HG03095 (cell line): ENCODE measurements around the gene ADAM33.

Experiments used
- ATAC-seq: cut with Tn5 transposase; IDR thresholded peaks from one replicate; pipeline ENCODE4 v1.9.1; 2021; ENCODE audit warnings: moderate library complexity; ENCODE audit not compliant: unreplicated experiment

Gene ADAM33

DNA sequence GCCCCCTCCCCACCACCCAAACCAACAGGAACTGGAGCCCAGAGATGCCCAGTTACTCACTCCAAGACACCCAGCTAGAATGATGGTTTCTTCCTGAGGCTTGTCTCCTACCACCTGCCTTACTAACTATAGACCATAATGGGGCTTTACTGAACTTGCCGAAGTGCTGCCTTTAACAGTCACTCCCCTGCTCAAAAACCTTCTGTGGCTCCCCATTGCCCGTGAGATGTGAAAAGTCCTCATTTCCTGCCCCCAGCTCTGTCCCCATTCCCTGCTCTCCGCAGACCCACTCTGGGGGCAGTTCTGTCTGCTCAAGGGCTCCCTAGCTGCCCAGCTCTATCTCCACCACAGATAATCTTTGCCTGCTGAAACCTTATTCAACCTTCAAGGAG lies 25.7 kb upstream of the ADAM33 start:
- ATAC-seq = no peak

DNA sequence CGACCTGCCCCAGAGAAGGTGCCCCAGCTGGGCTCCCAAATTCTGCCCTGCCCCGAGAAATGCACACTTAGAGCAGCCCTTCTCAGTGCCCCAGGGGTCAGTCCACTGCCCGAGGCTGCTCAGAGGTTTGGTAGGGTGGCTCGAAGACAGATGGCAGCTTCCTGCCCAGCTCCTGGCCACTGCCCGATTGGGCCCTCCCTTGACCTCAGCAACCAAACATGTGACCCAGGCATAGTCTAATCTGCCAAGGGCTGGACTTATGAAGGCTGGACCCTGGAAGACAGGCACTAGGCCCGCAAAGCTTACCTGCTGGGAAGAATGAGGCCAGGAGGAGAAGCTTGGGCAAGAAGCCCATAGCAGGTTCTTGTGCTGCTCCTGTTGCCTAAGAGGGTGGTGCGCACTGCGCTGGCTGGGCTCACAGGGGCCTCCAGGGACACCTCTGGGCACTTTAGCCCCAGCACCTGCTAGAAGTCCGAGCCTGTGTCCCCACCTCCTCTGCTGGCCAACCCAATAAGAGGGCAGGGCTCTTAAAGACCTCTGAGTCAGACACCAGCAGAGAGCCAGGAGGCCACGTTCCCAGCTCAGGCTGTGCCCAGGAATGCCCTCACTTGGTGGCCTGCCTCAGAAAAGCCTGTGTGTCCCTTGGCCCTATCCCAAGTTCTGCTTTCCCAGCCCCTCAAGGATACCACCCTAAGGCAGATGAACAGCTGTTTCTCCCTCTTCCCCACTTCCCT lies 25.1 kb upstream of the ADAM33 start:
- ATAC-seq = no peak

DNA sequence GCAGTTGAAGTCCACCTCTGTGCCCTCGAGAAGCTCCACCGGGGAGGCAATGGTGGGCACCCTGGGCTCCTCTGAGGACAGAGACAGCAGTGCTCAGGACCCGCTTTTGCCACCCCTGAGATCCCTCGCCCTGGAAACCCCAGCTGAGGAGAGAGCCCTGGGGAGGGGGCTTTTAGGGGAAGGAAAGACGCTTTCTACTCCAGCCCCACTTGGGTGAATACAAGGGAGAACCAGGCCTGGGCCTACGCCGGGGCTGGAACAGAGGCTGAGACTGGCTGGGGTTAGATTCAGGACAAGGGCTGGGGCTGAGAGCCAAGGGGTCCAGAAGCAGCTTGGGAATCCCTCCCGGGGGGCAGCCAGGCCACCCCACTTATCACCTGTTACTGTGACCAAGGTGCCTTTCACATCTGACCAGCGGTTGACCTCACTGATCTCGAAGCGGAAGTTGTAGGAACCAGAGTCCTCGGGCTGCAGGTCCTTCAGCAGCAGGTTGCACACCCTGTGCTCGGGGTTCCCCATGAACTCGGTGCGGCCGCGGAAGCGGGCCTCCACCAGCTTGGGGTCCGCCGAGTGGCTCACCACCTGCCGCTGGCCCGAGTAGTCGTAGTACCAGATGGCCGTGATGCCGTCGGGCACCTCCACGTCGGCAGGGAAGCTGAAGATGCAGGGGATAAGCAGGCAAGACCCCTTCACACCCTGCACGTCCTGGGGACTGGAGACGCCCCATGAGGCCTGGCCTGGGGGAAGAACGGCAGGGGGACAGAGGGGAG lies 24.3 kb upstream of the ADAM33 start:
- no peak for ATAC-seq

DNA sequence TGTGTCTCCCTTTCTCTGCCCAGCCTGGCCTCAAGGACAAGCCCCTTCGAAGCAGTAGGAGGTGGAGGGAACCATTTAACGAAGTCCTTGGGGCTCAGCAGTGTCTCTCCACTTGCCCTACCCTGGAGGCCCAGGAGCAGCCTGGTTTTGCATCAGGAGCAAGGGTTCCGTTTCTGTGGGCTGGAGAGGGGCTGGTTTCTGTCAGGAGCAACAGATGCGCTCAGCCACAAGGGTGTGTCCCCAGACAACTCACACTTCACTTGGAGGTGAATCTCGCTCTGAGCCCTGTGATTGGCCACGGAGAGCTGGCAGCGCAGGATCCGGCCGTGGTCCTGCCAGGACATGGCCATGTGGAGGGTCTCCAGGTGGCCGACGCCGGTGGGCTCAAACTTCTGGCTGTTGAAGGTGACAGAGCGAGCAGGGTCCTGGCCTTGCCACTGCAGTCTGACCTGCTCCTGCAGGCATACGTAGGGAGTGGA lies 23.7 kb upstream of the ADAM33 start:
- no peak for ATAC-seq

DNA sequence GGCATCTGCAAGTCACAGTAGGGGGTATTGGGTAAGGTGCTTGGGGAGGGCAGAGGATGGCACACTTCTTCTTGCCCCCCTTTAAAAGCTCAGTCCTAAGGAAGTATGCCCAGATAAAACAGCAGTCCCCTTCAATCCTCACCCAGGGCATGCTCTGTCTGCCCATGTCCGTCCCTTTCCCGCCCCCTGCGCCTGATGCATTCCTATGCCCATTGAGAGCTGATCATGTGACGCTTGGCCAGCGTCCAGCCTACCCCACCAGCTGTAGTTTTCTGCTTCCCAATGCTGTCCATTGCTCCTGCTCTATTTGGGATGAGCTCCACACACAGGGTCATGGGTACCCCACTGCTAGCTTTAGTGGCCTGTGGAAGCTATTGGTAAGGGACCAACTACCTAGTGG lies 22.3 kb upstream of the ADAM33 start:
- no peak for ATAC-seq

DNA sequence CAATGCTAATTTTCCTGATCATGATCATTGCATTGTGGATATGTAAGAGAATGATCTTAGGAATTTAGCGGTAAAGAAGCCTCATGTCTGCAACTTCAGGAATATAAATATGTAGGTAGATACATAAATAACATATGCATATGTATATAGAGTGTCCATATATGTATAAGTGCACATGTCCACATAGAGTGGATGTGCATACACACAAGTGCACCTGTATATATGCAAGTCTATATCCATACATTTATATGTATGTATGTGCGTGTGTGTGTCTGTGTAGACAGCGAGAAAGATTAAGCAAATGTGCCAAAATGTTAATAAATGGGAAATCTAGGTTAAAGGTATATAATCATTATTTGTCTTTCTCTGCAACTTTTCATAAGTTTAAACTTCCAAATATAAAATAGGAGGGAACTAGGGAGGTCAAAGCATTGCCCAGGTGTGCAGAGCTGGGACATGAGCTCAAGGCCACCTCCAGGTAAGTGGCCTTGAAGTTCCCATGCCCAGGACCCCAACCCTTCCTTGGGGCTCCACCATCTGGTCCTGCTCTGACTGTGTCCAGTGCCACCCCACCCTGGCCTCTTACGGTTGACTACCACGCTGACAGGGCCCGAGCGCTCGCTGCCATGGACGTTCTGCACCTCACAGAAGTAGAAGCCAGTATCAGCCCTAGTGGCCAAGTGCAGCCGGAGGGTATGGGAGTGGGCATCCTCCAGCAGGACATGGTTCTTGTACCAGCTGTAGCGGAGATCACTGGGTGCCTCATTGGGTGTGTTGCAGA lies 21.0 kb upstream of the ADAM33 start:
- no peak for ATAC-seq

DNA sequence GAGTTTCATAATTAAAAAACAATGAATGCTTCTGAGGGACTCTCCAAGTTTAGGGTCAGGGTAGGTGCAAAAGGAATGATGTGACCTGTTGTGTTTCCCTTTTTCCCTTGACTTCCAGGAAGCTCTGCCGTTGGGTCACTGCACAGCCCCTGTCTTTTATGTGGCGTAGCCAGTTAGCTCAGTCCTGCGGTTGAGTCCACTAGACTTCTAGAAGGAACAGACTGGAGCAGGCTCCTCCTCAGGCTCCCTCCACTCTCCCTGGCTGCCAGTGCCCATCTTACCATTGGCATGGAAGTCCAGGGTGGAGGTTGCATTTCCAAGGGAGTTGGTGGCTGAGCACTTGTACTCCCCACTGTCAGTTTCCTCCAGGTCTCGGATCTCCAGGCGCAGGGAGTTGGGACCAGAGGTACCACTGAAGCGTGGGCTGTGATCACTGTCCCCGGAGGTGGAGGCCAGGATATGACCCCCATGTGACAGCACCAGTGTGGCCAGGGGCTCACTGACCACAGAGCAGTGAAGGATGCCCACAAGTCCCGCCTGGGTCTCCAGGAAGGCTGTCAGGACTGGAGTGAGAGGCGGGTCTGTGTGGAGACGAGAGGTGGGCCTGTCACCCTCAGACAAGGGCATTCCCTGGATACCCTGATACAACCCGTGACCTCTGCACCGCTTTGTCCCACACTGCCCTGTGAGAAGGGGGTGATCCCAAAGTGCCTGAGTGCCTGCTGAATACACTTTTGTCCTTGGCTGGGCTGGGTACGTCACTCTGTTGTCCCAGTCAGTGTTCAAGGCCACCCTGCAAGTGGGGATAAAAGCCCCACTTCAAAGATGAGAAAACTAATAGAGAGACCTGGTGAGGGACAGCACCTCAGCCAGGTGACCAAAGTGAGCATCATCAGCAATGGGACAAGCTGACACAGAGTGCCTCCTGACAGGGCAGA lies 19.5 kb upstream of the ADAM33 start:
- no peak for ATAC-seq

DNA sequence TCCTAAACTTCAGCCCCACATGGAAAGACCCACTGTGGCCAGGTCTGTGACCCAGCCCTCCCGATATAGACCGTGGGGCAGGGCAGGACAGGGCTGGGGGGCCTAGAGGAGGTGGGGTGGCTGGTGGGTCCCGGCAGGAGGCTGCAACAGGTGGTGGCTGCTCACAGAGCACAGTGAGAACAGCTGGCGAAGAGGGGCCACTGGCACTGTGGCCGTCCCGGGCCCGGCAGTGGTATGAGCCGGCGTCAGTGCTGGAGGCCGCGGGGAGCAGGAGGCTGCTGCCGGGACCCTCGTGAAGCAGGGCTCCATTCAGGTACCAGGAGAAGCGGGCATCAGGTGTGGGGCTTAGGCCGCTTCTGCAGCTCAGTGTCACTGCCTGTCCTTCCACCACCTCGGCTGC lies 17.2 kb upstream of the ADAM33 start:
- ATAC-seq = no peak

DNA sequence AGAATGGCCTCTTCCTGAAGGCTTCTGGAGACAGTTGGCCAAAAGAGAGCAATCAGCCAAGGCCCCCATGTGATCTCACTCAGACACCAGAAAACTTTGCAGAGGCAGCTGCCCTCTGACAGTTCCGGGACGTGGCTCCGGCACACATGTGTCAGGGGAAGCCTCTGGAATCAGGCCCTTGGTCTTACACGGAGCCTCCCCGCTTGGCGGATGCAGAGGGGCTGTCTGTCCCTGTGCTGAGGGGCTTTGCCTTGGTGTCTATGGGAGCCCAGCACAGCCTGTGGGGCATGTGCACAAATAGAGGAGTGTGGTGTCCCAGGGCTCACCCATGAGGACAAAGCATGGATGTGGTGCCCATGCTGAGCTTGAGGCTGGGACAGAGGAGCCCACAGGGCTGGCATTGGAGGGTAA lies 16.8 kb upstream of the ADAM33 start:
- ATAC-seq = no peak

DNA sequence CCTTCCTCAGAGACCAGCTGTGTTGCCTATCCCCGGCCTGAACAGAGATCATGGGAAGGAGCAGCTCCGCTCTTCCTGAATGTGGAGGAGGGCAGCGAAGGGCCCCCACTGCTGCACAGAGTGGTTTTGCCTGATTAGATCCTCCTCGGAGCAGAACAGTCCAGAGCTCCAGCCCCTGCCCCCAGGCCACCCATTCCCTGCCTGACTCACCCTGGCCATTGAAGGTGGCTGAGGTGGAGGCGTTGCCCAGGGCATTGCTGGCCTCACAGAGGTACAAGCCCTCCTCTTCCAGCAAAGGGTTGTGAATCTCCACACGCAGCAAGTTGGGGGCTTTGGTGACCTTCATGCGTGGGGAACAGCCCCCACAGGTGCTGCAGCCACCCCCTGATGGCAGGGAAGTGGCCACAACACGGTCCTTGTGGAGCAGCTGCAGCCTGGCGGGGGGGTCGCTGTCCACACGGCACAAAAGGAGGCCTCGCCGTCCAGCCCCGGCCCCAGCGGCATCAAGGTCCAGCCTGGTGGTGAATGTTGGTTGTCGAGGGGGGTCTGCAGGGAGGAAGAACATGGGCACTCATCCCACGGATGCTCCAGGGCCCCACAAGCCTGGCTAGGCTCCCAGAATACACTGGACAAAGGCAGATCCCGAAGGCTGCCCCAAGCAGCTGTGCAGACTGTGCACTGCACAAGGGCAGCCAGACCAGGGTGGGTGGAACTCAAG lies 15.9 kb upstream of the ADAM33 start:
- no peak for ATAC-seq

DNA sequence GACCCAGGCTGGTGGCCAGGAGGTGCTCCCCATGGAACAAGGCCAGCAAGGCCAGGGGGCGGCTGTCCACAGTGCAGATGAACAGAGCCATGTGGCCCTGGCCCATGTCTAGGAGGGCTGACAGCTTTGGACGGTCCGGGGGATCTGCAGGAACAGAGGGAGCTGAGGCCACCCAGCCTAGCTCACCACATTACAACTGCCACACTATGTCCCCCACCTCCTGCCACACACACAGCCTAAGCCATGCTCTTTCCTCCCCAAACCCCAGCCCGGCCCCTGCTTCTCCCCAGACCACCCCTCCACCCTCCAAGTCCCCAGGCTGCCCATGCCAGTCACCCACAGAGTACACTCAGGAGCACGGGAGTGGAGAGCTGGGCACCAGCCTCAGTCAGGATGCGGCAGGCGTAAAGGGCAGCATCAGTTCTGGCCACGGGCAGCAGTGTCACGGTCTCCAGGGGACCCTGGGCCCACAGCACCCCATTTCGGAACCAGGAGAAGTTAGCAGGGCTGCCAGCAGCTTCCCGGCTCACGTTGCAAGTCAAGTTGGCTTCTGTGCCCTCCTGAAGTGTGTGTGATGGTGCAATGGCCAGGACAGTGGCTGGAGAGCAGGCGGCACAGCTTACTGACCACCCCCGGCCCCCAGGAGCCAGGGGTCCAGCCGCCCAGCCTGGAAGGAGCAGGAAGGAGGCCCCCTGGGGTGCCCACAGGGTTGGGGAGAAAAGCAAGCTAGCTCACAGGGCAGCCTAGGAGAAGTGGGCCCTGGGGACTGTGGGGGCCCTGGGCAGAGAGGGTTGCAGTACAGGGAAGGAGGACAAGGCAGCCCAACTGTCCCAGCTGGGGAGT lies 15.2 kb upstream of the ADAM33 start:
- no peak for ATAC-seq

DNA sequence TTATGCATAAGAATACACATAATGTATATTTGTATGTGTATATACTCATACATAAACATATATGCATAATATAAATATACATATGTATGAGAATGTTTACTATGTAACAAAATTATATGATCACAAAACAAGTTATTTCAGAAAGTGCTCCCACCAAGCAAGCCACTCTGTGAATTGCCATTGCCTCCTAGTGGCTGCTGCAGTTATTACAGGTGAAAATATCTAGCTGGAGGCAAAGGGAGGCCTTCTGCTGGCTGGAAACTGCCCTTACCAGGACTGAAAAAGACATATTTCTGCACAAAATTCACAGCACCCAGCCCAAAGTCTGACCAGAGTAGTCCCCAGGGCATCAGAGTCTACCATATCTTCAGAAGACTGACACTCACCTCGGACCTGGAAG lies 14.4 kb upstream of the ADAM33 start:
- ATAC-seq = no peak

DNA sequence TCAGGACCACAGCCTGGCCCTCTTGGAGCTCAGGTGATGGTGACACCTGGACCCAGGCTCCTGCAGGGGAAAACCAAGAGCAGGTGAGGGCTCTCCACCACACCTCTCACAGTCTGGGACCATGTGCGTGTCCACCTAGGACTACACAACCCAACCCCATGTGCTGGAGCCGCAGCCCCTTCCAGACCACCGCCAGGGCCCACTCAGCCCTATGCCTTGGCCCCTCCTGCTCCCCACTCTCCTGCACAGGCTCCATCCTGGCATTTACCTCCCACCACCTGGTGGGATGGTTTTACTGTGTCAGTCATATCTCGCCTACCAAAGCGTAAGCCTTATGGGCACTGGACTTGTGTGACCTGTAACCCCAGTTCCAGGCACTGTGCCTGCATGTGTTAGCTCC lies 13.1 kb upstream of the ADAM33 start:
- no peak for ATAC-seq

DNA sequence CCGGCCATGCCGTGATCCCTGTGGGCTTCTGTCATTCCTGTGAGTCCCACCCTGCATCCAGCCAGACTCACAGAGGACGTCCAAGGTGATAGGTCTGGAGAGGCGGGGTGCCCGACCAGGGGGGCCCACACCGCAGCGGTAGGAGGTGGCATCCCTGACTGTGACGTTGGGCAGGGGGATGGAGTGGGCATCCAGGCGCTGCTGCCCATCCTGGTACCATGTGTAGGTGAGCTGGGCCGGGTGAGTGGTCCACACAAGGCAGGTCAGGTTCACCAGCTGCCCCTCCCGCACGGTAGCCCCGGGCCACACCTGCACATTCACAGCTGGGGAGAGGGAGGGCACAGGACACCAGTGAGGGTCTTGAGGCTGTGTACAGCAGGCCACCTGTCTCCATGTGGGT lies 11.6 kb upstream of the ADAM33 start:
- ATAC-seq = no peak

DNA sequence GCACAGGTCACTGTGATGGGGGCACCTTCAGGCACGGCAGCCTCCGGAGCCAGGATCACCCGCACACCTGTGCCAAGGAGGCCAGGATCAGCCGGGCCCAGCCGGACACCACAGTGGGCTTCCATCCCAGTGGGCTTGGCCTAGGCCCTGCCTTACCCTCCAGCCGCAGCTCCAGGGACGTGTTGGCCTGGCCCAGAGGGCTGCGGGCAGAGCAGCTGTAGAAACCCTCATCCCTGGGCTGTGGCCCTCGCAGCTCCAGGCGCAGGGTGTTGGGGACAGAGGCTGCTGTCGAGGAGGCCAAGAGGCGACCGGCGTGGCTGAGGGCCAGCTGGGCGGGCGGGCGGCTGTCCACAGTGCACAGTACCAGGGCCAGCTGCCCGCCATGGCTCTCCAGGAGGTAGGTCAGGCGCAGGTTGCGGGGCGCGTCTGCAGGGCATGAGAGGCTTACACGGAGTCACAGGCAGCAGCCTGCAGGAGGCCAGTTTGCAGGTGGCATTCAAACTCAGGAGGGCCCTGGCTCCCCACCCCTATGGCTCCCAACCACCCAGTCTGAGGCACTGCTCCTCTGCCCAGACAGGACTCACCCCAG lies 11.0 kb upstream of the ADAM33 start:
- no peak for ATAC-seq

DNA sequence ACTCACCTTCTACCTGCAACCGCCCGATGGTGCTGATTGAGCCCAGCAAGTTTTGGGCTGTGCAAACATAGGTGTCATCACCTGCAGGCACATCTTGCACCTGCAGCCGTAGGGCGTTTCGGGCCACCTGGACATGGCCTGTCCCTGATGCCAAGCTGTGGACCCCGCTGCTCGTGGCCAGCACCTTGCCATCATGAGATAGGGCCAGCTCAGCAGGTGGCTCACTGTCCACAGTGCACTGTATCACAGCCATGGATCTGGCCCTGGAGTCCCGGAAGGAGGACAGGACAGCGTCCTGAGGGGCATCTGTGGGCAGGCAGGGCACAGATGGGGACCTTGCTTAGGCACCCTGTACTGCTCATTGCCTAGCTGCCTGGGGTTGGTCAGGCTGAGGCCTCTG lies 10.1 kb upstream of the ADAM33 start:
- ATAC-seq = no peak

DNA sequence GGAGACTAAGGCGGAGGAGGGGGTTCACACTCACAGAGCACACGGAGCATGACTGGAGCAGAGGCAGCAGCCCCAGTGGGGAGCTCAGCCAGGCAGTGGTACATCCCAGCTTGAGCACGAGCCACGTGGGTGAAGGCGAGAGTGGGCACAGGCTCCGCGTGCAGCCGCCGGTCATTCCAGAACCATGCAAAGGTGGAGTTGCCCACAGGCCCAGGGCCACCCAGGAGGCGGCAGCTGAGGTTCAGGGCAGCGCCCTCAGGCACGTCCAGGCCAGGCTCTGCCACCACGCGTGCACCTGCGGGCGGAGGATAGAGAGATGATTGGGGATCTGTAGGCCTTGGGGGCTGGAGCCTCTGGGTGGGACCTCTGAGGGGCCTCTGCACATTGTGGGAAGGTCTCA lies 9.5 kb upstream of the ADAM33 start:
- ATAC-seq = no peak

DNA sequence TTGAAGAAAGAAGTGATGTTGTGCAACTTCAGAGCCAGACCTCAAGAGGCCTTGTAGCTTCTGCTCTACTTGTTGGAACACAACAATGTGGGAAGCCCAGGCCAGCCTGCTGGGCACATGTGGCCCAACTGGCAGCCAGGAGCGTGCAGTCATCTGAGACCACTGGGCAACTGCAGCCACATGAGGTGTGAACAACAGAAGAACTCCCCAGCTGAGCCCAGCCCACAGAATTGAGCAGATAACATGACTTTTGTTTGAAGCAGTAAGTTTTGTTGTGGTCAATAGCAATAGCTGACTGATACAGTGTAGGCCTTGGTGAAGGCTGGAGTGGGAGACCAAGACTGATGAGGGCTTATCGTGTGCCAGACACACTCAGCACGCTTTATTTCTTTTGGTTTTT lies 8.6 kb upstream of the ADAM33 start:
- ATAC-seq = no peak

DNA sequence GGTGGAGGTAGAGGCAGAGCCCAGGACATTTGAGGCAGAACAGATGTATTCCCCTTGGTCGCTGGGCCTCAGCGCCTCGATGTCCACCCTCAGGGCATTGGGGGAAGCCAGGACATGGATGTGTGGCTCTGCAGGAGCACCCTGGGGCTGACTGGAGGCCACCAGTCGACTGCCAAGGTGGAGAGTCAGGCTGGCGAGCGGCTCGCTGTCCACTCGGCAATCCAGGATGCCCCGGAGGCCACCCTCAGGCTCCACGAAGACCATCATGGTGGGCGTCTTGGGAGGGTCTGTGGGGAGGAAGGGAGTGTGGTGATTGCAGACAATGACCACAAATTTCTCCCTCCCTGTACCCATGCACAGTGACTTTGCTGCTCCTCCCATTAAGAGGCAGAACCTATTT lies 8.2 kb upstream of the ADAM33 start:
- ATAC-seq = no peak
